Measurements from ENCODE around the gene PRUNE2.

- TF ChIP-seq, protein P1, sequence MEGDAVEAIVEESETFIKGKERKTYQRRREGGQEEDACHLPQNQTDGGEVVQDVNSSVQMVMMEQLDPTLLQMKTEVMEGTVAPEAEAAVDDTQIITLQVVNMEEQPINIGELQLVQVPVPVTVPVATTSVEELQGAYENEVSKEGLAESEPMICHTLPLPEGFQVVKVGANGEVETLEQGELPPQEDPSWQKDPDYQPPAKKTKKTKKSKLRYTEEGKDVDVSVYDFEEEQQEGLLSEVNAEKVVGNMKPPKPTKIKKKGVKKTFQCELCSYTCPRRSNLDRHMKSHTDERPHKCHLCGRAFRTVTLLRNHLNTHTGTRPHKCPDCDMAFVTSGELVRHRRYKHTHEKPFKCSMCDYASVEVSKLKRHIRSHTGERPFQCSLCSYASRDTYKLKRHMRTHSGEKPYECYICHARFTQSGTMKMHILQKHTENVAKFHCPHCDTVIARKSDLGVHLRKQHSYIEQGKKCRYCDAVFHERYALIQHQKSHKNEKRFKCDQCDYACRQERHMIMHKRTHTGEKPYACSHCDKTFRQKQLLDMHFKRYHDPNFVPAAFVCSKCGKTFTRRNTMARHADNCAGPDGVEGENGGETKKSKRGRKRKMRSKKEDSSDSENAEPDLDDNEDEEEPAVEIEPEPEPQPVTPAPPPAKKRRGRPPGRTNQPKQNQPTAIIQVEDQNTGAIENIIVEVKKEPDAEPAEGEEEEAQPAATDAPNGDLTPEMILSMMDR (IDR thresholded peaks at IDR 0.05; ENCODE audit: insufficient read depth, low read length) = no peak
- TF ChIP-seq REST (IDR thresholded peaks at IDR 0.05; ENCODE audit: insufficient replicate concordance, low read depth) (no peak), POLR2AphosphoS5 (IDR thresholded peaks at IDR 0.05; ENCODE audit: low read depth) (no peak), GABPA (IDR thresholded peaks at IDR 0.05; ENCODE audit: low read depth) (no peak)
Observed at GRCh38 chr9:76649894-76650293, 256.0 kb downstream of the PRUNE2 start.

Measured in HL-60 (cell line).